Islet precursor cell (in vitro differentiated cells): ENCODE data around the gene ZNF827.
"Not testable (repeated sequence)": the region's sequence is repeated elsewhere in the genome, so short reads cannot be mapped to it uniquely, and the experiment has no call there.

Experiments
- DNase-seq: peaks from one replicate; pipeline ENCODE4 v3.0.0-alpha.2; 2018

The ZNF827 gene

DNA sequence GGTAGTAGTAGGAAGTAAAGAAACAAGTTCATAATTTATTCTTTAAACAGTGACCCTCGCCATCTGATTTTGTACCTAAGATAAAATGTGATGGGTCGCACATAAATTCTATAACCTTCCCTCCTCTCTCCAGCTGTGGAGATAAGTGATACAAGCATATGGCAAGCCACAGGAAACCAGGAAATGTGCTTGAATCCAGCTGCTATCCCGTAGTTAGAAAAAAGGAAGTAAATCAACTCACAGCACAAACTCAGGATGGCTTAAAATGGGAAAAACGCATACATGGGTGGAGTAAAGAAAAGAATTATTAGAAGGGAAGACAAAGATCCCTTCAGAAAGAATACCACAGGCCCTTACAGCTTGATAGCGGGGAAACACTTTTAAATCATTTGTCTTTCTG is 78.2 kb downstream of the ZNF827 start:
- no peak for DNase-seq

GRCh38 chr4:145859926-145860325 is 78.7 kb downstream of the ZNF827 start:
- DNase-seq = no peak

- no peak for DNase-seq
Observed at GRCh38 chr4:145859426-145859825, 79.2 kb downstream of the ZNF827 start.

DNA sequence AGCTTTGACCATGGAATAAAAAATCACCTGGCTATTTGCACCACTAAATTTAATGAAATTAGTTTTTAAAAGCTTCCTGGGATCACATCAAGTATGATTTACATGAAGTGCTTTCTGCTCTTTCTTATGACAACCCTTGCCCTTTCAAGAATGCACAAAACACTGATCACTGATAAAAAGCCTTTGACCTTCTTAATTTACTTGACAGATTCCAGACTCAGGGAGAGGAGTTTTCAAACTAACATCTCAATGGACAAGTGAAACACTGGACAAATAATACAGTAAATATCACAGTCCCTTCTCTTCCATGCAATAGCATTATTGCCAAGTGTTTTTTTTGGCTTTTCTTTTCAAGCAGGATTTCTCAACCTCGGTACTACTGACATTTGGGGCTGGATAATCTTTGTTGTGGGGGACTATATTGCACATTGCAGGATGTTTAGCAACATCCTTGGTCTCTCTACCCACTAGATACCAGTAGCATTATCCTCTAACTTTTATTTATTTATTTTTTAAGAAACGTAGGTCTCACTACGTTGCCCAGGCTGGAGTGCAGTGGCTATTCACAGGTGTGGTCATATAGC is 86.3 kb downstream of the ZNF827 start:
- no peak for DNase-seq

DNA sequence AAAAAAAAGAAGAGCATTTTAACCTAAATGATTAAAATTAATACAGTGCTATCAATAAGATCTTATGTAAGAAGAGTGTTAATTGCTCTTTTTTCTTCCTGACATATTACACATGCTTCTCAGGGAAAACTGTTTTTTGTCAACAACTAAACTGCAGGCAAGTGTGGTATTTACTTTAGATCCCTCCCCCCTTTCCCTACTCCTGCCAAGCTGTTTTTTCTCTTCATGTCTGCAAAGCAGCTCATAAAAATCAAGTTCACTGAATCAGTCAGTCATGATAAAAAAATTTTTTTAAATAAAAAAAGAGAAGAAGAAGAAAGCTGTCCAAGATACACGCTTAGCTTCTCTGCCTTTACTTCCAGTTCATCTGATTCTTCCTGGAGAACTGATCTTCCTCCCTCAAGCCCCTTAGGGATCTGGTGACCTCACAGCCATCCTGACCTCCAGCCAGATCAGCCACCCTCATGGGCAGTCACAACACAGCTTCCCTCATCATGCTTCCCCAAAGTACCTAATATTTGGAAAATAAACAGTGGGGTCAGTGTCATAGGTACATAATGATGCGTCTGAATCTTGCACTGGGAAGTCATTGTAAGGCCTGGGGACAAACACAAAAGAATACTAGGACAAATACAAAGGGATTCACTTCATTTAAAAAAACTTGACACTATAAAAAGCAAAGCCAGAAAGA is 87.0 kb downstream of the ZNF827 start:
- no peak for DNase-seq

DNA sequence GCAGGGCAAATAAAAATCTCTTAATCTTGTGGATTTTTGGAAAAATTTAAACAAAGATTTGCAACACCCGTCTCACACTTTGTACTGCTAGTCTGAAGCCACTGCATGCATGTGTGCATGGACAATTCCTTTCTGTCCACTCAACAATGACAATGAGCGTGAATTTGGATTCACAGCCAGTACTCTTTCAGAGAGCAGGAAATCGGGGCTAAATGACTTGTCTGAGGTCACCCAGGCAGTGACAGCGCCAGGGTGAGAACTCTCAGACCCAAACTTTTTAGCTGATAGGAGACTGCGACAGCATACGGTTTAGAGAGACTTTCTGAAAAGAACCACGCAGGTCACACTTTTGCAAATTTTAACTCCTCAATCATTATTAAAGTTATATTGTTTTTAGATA is 90.9 kb downstream of the ZNF827 start:
- DNase-seq = no peak

GRCh38 chr4:145845118-145845517 is 93.5 kb downstream of the ZNF827 start:
- DNase-seq = no peak

DNA sequence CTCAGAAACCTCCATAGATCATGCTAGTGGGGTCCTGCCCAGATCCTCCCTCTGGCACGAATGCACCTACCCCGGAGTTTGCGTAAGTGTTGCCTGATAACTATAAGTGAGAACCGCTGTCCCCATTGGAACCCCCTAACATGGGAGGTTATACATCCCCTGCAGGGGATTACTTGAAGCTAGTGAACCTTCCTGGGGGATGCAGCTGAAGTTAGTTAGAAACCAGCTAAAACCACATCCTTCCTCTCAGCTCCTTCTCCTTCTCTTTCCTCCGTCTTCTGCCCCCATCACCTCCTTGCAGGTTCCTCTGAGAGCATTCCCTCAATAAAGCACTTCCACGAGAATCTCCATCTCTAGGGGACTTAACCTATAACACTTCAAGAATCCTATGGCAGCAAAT is 95.0 kb downstream of the ZNF827 start:
- no peak for DNase-seq

DNA sequence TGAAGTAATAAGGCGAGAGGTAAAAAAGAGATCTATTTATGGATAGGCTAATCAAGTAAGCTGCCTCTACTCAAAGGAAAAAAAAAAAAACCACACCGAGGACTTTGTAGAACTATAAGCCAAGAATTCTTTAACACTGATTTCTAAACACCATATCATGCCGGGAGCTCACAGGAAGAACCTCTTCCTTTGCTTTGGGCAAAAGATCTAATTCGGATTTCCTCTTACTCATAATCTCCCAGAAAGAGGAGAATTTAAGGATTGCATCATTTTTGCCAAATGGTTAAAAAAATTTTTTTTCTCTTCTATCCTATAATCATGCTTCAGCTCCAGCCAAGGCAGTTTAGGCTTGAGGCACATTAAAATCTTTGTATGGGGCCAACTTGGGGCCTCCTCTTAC is 95.5 kb downstream of the ZNF827 start:
- no peak for DNase-seq

- no peak for DNase-seq
Observed at GRCh38 chr4:145842224-145842887, 96.3 kb downstream of the ZNF827 start.

- no peak for DNase-seq
Observed at GRCh38 chr4:145840801-145841200, 97.8 kb downstream of the ZNF827 start.

DNA sequence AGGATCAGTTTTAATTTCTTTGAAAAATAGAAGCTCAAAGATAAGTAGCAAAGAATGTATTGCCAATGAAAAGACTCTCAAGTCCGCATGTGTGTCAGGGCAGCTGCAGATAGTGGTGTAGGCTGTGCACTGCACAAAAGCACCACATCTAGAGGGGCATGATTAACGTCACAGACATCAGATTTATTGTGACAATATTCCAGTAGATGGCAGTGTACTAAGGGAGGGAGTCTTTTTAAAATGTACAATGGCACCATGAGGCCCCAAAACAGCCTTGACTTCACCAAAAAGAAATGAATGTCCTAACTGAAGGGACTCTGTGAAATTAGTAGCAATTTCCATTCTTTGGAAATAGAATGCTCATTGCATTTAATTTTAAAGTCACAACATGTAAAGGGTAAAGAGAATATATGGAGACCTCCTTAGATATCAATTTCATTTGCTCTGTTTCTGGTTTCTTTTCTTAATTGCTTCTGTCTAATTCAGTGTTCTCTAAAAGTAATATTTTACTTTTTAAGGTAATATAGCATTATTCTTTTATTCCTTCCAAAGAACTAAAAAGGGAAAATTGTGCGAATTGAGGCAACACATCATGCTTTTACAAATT is 98.4 kb downstream of the ZNF827 start:
- no peak for DNase-seq

GRCh38 chr4:145839151-145839550 is 99.5 kb downstream of the ZNF827 start:
- peak; percentile 59 for DNase-seq

DNA sequence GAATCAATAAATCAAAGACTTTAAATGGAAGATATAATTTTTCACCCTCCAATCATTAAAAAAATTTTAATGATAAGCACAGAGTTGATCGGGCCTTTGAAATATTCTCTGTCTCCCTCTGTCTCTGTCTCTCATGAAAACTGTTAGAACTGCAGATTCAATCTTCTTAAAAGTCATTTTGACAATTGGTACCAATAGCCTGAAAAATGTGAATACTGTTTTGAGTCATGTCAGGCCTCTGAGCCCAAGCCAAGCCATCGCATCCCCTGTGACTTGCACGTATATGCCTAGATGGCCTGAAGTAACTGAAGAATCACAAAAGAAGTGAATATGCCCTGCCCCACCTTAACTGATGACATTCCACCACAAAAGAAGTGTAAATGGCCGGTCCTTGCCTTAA is 106.2 kb downstream of the ZNF827 start:
- DNase-seq = not testable (repeated sequence)

- no peak for DNase-seq
Observed at GRCh38 chr4:145830699-145831098, 107.9 kb downstream of the ZNF827 start.

- DNase-seq = no peak
Observed at GRCh38 chr4:145829629-145830395, 108.8 kb downstream of the ZNF827 start.

DNA sequence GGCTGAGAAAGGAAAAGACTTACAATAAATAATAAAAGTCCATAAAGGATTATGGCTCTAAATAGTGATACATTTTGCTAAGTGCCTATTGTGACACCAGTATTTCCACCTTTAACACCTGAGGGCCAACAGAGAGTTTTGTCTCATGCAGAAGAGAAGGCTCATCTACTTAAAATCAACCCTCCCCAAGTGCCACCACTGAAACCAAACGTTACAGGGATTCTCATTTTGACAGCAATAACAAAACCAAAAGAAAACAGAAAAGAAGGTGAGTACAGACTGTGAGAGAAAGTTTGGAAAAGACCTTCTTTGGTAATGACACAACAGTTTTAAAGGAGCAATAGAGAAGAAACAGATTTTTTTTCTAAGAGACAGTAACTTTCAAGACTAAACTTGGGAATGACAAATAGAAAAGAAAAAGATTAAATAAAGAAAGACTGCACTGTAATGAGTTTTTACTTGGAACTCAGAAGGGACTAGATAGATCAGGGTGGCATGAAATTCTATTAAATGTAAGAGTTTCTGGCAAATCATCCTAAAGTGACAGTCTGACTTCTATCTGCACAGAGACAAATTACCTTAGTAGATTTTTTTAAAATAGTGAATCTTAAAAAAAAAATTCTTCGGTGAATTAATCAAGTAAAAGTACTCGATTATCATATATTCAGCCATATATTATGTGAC is 109.7 kb downstream of the ZNF827 start:
- DNase-seq = no peak

DNA sequence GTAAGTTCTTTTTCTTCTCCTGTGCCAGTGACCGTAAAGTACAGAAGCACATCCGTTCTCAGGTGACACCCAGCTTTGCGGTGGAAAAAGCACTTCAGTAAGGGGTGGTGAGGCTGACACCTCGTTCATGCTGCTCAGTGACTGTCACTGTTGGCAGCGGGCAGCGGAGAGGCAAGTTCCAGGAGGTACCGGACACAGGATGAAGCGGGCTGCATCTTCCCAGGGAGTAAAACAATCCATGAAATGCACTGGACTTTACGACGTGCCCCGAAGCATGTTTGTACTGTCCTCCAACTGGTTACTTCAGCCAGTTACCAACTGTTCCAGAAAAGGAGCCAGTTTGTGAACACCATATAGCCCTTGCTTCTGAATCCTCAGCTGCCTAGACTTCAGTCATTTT is 110.7 kb downstream of the ZNF827 start:
- no peak for DNase-seq

- no peak for DNase-seq
Observed at GRCh38 chr4:145825255-145825654, 113.4 kb downstream of the ZNF827 start.

- DNase-seq = no peak
Observed at GRCh38 chr4:145824463-145824862, 114.2 kb downstream of the ZNF827 start.

- DNase-seq = no peak
Observed at GRCh38 chr4:145823743-145824142, 114.9 kb downstream of the ZNF827 start.

DNA sequence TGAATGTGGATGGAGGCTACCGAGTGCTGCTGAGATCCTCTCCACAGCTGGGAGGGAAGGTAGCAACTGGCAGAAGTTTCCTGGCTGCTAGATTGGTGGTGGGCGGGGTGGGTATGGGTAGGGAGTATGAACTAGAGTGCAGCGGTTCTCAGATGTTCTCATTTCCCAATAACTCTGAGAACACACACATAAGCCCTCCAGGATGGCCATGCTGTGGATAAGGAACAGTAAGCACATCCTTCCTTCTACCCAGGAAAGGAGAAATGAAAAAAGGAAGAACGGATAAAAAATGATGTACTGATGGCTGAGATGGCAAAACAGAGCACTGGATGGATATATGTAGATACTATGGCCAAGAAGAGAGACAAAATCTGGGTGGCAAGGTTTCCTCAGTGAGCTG is 116.0 kb downstream of the ZNF827 start:
- no peak for DNase-seq

- no peak for DNase-seq
Observed at GRCh38 chr4:145822181-145822580, 116.4 kb downstream of the ZNF827 start.
